AG08396 (cell line): Measurements from ENCODE around the gene TTYH2.

Experiments
- DNase-seq: peaks from one replicate; pipeline ENCODE4 v3.0.0; 2012; ENCODE audit warnings: low spot score, mixed read lengths

TTYH2 gene

GRCh38 chr17:74295625-74296547 is 82.5 kb downstream of the TTYH2 start:
- no peak for DNase-seq

GRCh38 chr17:74296548-74296936 is 83.2 kb downstream of the TTYH2 start:
- DNase-seq: no peak

- DNase-seq: no peak
These were observed 84.6 kb downstream of the TTYH2 start for GRCh38 chr17:74297941-74298340.

- no peak for DNase-seq
These were observed 85.4 kb downstream of the TTYH2 start for GRCh38 chr17:74298778-74299177.

GRCh38 chr17:74299226-74300009 is 86.0 kb downstream of the TTYH2 start:
- no peak for DNase-seq

GRCh38 chr17:74303305-74303704 is 89.9 kb downstream of the TTYH2 start:
- DNase-seq: no peak

- no peak for DNase-seq
These were observed 90.8 kb downstream of the TTYH2 start for GRCh38 chr17:74304184-74304583.

GRCh38 chr17:74305865-74306654 is 92.7 kb downstream of the TTYH2 start:
- DNase-seq: no peak

GRCh38 chr17:74307984-74308773 is 94.8 kb downstream of the TTYH2 start:
- DNase-seq: no peak

GRCh38 chr17:74309902-74310301 is 96.5 kb downstream of the TTYH2 start:
- DNase-seq: no peak
